MM.1S (cell line): ENCODE measurements around the gene FAM107B.

Source experiments
- CTCF ChIP-seq: fragments of 300-600 bp; sonication (generic); IDR thresholded peaks from 2 replicates; pipeline ENCODE4 v1.5.1; 2016; ENCODE audit warnings: antibody characterized with exemption, low read length, mixed read lengths
- EZH2 ChIP-seq: fragments of 300-600 bp; sonication (generic); optimal IDR thresholded peaks from 2 replicates; pipeline ENCODE3; 2017; ENCODE audit warnings: low read depth, mild to moderate bottlenecking, antibody characterized with exemption, low read length, mixed read lengths

DNA sequence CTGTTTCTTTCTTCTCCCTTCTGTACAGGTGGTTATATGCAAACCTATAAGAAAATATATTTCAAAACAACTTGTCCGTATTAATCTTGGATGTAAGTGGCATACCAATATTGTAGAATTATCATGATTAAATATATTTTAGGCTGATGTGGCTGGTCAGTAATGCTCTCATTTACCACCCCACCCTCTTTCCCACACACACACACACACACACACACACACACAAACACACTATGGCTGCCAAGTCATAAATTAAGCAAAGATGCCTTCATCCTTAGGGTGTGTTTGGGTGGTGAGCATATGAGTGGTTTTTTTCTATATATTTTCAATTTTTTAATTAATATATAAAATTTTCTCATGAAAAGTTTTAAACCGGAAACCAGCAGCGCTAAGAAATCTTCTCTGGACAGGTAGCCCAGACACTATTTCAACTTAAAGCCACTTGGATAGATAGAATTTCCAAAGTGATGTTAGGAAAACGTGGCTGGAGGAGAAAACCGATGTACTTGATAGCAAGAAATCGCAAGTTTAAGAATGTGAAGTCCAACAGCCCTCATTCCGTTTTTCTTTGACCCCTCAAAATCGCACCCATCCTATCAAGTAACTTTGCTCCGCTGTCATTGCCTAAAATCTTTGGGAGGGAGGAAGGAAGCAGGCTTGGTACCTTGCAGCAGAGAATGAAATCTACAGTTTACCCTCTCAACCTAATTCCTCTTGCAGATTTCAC lies 171.7 kb downstream of the FAM107B start:
- no peak for TF ChIP-seq CTCF
- no peak for TF ChIP-seq EZH2
